SU-DHL-6 (cell line): ENCODE measurements around the gene HSPA8.

Source experiments
- CTCF ChIP-seq: fragments of 200-600 bp; sonication (generic); IDR thresholded peaks from one replicate; pipeline ENCODE4 v1.5.1; 2017; ENCODE audit warnings: antibody characterized with exemption, mild to moderate bottlenecking, low read length, moderate library complexity; ENCODE audit not compliant: insufficient read depth, poor library complexity, severe bottlenecking
- EZH2phosphoT487 ChIP-seq: fragments of 200-600 bp; sonication (generic), shearing (Covaris generic); conservative IDR thresholded peaks from 2 replicates; pipeline ENCODE4 v1.6.1; 2018; ENCODE audit warnings: mild to moderate bottlenecking, antibody characterized with exemption, low read length, moderate library complexity, mixed read lengths

DNA sequence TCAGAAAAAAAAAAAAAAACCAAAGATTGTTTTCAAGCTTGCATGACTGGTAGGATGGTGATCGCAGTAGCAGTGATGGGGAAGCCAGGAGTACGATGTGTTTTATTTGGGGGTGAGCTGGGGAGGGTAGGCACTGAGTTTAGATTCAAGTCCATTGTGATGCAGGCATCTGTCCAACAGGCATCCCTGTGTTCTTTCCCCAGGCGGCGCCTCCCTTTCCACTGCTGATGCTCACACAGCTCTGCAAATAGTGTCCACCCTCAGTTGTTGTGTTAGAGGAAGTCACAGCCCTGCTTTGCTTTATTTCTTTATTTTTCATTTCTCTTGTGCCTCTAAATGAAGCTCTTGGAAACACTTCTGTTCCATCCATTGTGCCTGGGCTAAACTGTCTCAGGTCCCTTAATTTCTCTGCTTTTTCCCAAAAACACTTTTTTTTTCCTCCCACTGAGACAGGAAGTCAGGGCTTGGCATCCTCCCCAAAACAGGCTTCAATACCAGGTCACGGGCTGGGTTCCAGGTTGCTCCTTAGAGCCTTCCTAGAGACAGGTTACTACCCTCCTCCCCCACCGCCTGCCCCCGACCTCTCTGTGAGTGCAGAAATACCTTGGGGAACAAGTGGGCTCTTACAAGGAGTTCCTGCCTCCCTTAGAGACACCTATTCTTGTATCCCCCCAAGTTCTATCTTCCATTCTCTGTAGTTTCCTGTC, 38.6 kb upstream of the HSPA8 start:
- TF ChIP-seq CTCF (no peak), EZH2phosphoT487 (no peak)
